HG03442 (cell line): ENCODE measurements around the gene PTK6.

ENCODE experiments used
- ATAC-seq: cut with Tn5 transposase; IDR thresholded peaks from one replicate; pipeline ENCODE4 v1.9.1; 2021; ENCODE audit warnings: mild to moderate bottlenecking, moderate library complexity; ENCODE audit not compliant: unreplicated experiment

The PTK6 gene

DNA sequence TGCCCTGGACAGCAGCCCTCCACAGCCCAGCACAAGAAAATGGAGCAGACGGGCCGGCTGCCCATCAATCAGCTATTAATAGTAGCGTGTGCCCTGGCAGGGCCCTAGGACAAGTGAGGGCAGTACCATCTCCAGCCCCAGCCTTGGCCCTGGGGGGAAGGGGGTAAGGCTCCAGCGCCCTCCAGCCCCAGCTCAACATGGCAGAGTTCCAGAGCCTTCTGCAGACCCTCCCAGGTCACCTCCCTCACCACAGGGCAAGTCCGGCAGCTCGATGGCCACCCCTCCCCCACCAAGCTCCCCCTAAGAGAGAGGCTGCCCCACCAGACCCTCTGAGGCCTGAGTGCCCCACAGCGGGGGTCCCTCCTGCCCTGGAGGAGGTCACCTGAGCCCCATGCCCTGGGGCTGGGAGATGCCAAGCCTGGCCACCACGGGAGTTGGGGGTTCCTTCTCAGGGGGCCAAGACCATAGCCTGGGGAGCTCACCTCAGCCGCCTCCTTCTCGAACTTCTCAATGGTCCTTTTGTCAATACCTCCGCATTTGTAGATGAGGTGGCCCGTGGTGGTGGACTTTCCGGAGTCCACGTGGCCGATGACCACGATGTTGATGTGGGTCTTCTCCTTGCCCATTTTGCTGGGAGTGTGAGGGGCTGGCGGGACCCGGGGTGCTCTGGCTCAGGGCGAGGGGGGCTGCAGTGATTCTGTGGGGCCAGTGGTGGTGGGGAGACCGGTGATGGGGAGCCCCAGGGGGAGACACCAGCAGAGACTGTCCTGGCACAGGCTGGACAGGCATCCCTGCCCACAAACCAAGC, 39.8 kb downstream of the PTK6 start:
- no peak for ATAC-seq

DNA sequence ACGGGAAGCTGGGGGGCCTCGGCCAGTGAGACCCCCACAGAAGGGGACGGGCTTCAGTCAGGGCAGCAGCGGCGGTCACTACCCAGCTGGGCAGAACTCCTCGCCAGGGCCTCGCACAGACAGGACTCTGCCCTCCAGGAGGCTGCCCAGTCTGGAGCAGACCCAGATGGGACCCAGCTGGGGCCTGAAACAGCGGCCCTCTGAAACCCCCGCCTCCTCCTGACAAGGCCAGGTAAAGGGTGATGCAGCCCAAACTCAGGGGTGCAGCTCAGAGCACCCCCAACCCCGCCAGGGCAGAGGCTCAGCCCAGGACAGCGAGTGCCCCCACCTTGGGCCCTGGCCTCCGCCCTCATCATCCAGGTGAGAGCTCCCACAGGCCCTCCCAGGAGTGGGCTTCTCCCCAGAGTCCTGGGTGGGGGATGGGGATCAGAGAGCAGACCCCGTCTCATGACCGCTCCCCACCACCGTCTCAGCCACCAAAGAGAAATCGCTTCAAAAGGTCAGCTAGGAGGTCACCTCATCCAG, 40.5 kb downstream of the PTK6 start:
- ATAC-seq = no peak

DNA sequence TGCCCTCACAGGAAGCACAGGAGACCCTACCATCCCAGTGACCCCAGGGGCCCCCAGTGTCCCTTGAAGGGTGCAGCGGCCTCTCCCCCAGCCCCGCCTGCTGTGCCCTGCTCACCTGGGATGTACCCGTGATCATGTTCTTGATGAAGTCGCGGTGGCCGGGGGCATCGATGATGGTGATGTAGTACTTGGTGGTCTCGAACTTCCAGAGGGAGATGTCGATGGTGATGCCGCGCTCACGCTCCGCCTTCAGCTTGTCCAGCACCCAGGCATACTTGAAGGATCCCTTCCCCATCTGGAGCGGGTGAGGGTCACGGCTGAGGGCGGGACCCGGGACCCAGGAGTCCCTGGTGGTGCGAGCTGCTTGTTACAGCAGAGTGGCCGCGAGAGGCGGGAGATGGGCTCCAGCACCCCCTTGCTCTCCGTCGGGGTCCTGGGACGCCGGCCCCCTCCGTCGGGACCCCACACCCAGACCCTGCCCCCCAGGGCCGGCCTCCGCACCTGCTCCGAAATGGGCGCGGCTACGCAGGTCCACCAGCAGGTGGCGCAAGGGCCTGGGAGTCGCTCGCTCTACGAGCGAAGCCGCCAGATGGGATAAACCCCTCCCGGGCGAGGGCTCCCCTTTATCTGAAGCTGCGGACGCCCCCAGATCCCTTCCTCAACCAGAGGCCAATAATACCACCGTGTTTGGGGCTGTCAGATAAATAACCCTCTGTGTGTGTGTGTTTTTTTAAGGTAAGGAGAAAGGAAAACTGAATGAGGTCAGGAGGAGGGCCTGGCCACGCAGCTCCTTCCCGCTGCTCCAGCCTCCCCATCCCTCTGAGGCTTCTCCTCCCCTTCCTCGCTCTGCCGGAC, 41.2 kb downstream of the PTK6 start:
- no peak for ATAC-seq

DNA sequence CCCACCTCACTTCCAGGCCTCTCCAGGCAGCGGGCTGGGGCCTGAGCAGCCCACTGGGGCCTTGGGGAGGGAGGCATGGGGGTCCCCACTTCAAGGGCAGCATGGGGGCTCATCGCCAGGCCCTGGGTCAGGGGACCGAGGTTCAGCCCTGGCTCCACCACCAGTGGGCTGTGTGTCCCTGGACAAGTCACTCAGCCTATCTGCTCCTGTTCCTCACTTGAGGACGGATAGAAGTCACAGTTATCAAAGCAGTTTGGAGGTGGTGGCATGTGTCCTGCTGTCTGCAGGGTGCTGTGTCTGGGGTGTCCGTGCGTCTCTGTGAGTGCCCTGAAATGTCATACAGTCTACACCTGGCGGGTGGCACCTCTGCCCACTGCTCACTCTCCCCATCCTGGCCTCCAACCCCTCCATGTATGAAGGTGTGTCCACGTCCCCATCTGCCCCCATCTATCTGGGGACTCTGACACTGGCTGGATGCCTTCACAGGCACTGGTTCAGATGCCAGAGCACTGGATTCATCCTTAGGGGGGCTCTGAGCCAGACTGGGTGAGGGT, 41.9 kb downstream of the PTK6 start:
- no peak for ATAC-seq

- ATAC-seq = no peak
These were observed 42.6 kb downstream of the PTK6 start for GRCh38 chr20:63494420-63495166.

- no peak for ATAC-seq
These were observed 43.1 kb downstream of the PTK6 start for GRCh38 chr20:63494084-63494419.

DNA sequence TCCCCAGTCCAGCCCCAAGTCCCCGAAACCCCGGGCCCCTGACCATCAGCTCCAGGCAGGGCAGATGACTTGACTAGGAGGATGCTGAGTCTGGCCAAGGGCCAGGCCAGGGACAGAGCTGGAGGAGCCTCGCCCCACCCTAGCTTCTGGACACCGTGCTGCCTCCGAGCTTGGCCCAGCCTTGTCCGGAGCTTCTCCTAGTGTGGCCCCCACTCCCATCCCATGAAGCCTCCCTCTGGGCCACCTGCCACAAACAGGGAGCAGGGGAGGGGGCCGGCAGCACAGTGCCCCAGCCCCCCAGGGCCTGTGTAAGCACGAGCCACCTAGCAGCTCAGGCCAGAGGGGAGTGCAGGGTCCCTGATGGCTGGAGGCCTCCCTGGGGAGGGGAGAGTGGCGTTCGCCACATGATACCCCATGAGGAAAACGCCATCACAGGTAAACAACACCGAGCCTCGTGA, 43.6 kb downstream of the PTK6 start:
- no peak for ATAC-seq

- no peak for ATAC-seq
These were observed 44.2 kb downstream of the PTK6 start for GRCh38 chr20:63492982-63493381.

GRCh38 chr20:63492518-63492917, 44.7 kb downstream of the PTK6 start:
- no peak for ATAC-seq

- no peak for ATAC-seq
These were observed 45.4 kb downstream of the PTK6 start for GRCh38 chr20:63491635-63492230.

DNA sequence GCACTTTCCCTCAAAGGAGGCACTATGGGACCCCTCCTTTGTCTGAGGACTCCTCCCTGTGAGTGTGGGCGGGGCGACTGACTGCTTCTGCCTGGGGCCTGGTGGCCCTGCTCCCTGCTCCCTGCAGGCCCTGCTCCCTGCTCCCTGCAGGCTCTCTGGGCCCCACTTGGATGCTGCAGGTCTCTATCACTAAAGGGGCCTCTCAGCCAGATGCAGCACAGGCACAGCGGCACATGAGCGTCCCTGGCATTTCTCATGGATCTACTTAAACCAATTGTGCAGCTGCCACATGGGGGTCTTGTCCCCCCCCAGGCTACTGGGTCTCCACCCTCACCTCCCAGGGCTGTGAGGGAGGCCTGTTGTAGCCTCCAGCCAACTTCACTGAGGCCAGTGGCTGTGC, 46.1 kb downstream of the PTK6 start:
- no peak for ATAC-seq

GRCh38 chr20:63490416-63490815, 46.8 kb downstream of the PTK6 start:
- ATAC-seq = no peak

DNA sequence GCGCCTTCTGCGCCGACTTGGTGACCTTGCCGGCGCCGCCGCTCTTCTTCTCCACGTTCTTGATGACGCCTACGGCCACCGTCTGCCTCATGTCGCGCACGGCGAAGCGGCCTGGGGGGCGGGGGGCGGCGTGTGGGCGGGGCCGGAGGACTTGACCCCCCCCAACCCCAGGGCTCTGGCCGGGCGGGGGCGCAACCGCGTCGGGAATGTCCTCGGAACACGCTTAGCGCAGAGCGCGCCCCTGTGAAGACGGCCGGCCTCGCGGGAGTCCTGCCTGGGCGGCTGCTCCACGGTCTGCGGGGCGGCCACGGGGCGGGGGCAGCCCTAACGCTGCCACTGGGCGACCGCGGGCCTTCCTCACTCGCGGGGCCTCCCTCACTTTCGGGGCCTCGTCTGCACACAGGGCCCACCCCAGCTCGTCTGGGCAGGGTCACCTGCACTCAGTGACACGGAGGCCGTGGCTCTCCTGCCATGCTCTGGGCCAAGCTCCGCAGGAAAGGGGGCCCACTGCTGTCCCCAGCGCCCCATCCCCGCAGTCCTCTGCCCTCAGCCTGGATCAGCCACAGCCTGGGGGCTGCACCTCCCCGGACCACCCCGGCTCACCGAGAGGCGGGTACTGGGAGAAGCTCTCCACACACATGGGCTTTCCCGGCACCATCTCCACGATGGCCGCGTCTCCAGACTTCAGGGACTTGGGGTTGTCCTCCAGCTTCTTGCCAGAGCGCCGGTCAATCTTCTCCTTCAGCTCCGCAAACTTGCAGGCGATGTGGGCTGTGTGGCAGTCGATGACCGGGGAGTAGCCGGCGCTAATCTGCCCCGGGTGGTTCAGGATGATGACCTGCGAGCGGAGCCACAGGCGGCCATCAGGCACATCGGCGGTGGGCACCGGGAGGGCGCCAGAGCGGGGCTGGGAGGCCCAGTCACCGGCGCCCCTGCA, 48.6 kb downstream of the PTK6 start:
- ATAC-seq = no peak

- ATAC-seq = no peak
These were observed 49.4 kb downstream of the PTK6 start for GRCh38 chr20:63487781-63488241.

GRCh38 chr20:63487116-63487764, 49.9 kb downstream of the PTK6 start:
- no peak for ATAC-seq

GRCh38 chr20:63486300-63486855, 50.8 kb downstream of the PTK6 start:
- ATAC-seq = no peak

DNA sequence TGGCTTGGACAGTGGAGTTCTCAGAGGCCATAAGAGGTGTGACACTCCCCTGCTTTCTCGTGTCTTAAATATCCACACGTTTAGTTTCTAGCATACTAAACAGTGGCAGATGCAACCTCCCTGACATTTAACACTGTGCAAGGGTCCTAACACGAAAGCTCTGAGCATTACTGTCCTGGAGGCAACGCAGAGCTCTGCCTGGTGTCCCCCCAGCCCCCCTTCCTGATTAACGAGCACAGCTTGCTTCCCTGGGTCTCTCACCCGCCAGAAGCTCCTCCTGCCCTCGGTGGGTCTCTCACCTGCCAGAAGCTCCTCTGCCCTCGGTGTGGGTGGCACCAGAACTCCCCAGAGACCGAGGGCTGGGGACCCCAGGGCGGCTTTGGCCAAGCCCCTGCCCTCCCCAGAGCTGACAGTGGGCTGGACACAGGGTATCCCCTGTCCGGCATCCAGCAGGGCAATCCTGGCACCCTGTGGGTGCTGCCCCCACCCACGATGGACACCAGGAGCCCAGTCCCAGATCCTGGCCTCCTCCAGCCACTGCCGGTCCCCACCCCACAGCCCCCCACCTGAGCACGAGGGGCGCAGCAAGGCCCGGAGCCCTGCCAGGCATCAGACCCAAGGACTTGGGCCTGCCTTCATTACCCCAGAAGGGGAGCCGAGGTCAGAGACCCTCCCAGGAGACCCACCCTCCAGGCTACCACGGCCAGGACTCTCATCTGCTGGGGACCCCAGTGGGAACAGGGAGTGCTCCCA, 52.3 kb downstream of the PTK6 start:
- ATAC-seq = no peak

- no peak for ATAC-seq
These were observed 52.9 kb downstream of the PTK6 start for GRCh38 chr20:63484236-63484635.
